ENCODE results near the gene C1GALT1.
"Not testable (repeated sequence)": the region's sequence is repeated elsewhere in the genome, so short reads cannot be mapped to it uniquely, and the experiment has no call there.

Gene C1GALT1

GRCh38 chr7:7169296-7169695, 13.0 kb upstream of the C1GALT1 start:
- DNase-seq (no peak), ATAC-seq (no peak)

GRCh38 chr7:7173956-7174632, 8.2 kb upstream of the C1GALT1 start:
- no peak for ATAC-seq

GRCh38 chr7:7175075-7175695, 7.2 kb upstream of the C1GALT1 start:
- ATAC-seq (no peak), DNase-seq (no peak)

More at GRCh38 chr7:7173956-7174632, 8.2 kb upstream of the C1GALT1 start:
- no peak for DNase-seq

- no peak for DNase-seq
- no peak for ATAC-seq
Observed at GRCh38 chr7:7176406-7177043, 5.8 kb upstream of the C1GALT1 start.

- DNase-seq (no peak), ATAC-seq (peak; percentile 54)
Observed at GRCh38 chr7:7177044-7177517, 5.3 kb upstream of the C1GALT1 start.

- no peak for DNase-seq
- no peak for ATAC-seq
Observed at GRCh38 chr7:7178081-7178480, 4.3 kb upstream of the C1GALT1 start.

GRCh38 chr7:7178906-7179305, 3.4 kb upstream of the C1GALT1 start:
- DNase-seq = no peak
- ATAC-seq = no peak

- DNase-seq = no peak
- no peak for ATAC-seq
Observed at GRCh38 chr7:7180725-7181449, 1.5 kb upstream of the C1GALT1 start.

- peak; percentile 41 for ATAC-seq
Observed at GRCh38 chr7:7181519-7182155, 707 bp upstream of the C1GALT1 start.

GRCh38 chr7:7183061-7183837, 905 bp downstream of the C1GALT1 start:
- DNase-seq (peak; percentile 61), ATAC-seq (peak; percentile 20)

More at GRCh38 chr7:7181519-7182155, 707 bp upstream of the C1GALT1 start:
- peak; percentile 33 for DNase-seq

- ATAC-seq (no peak), DNase-seq (no peak)
Observed at GRCh38 chr7:7183838-7184463, 1.6 kb downstream of the C1GALT1 start.

- DNase-seq = no peak
- ATAC-seq = no peak
Observed at GRCh38 chr7:7185371-7185989, 3.1 kb downstream of the C1GALT1 start.

GRCh38 chr7:7188091-7188490, 5.7 kb downstream of the C1GALT1 start:
- peak; percentile 63 for ATAC-seq
- DNase-seq = no peak

GRCh38 chr7:7188742-7189141, 6.4 kb downstream of the C1GALT1 start:
- ATAC-seq (no peak), DNase-seq (no peak)

GRCh38 chr7:7190142-7190541, 7.8 kb downstream of the C1GALT1 start:
- ATAC-seq (no peak), DNase-seq (no peak)

- DNase-seq = no peak
- ATAC-seq = no peak
Observed at GRCh38 chr7:7191137-7191536, 8.8 kb downstream of the C1GALT1 start.

- not testable (repeated sequence) for ATAC-seq, DNase-seq
Observed at GRCh38 chr7:7192798-7193788, 10.7 kb downstream of the C1GALT1 start.

GRCh38 chr7:7199592-7199991, 17.2 kb downstream of the C1GALT1 start:
- ATAC-seq, DNase-seq: not testable (repeated sequence)

- peak; percentile 43 for ATAC-seq
- DNase-seq = not testable (repeated sequence)
Observed at GRCh38 chr7:7200255-7200654, 17.9 kb downstream of the C1GALT1 start.
